Effector memory CD4-positive, alpha-beta T cell (primary cell): Measurements from ENCODE around the gene SH2D2A.

Experiments
- DNase-seq, 3 donors: peaks; one replicate each; pipeline ENCODE4 v3.0.0-alpha.2; 2020
- H3K27ac ChIP-seq: 2 replicates; pipeline ENCODE4 v1.7.0; 2013; ENCODE audit warnings: mild to moderate bottlenecking, low read length, moderate library complexity; ENCODE audit not compliant: insufficient read depth, poor library complexity, severe bottlenecking
- H3K27me3 ChIP-seq: replicated peaks from 2 replicates; pipeline ENCODE4 v1.7.0; 2013; ENCODE audit warnings: mild to moderate bottlenecking, low read length; ENCODE audit not compliant: insufficient read depth, control insufficient read depth, poor library complexity, severe bottlenecking
- H3K36me3 ChIP-seq: 2 replicates; pipeline ENCODE4 v1.7.0; 2013; ENCODE audit warnings: mild to moderate bottlenecking, low read length, moderate library complexity; ENCODE audit not compliant: control insufficient read depth, insufficient read depth
- H3K4me1 ChIP-seq: 2 replicates; pipeline ENCODE4 v1.7.0; 2013; ENCODE audit warnings: low read length, mild to moderate bottlenecking; ENCODE audit not compliant: control insufficient read depth, insufficient read depth, poor library complexity, severe bottlenecking
- H3K4me3 ChIP-seq: 2 replicates; pipeline ENCODE4 v1.7.0; 2013; ENCODE audit warnings: low read length, low read depth, mild to moderate bottlenecking; ENCODE audit not compliant: insufficient read depth, poor library complexity, severe bottlenecking
- H3K9me3 ChIP-seq: 2 replicates; pipeline ENCODE4 v1.7.0; 2013; ENCODE audit warnings: mild to moderate bottlenecking, low read length, moderate library complexity; ENCODE audit not compliant: control insufficient read depth

Gene SH2D2A

GRCh38 chr1:156794506-156795373, 21.9 kb downstream of the SH2D2A start:
- no peak for DNase-seq
- Histone ChIP-seq H3K27me3 (no peaks in the 10 kb centered on the region), H3K4me1 (no peaks in the 10 kb centered on the region), H3K36me3 (peaks cover 76% of the 10 kb centered on the region), H3K27ac (no peak overlapping the region), H3K4me3 (no peak overlapping the region), H3K9me3 (no peaks in the 10 kb centered on the region)

GRCh38 chr1:156789621-156790318, 26.9 kb downstream of the SH2D2A start:
- H3K27ac ChIP-seq: no peak overlapping the region
- no peaks in the 10 kb centered on the region for H3K9me3 ChIP-seq
- H3K27me3 ChIP-seq: no peaks in the 10 kb centered on the region
- H3K4me3 ChIP-seq: no peak overlapping the region
- H3K36me3 ChIP-seq: peaks cover 63% of the 10 kb centered on the region
- no peak for DNase-seq
- H3K4me1 ChIP-seq: no peaks in the 10 kb centered on the region

- no peak overlapping the region for H3K4me3 ChIP-seq
- no peak for DNase-seq
- H3K4me1 ChIP-seq: no peaks in the 10 kb centered on the region
- H3K27me3 ChIP-seq: no peaks in the 10 kb centered on the region
- H3K27ac ChIP-seq: no peak overlapping the region
- H3K9me3 ChIP-seq: no peaks in the 10 kb centered on the region
- peaks cover 58% of the 10 kb centered on the region for H3K36me3 ChIP-seq
Measured at GRCh38 chr1:156788136-156788535, 28.5 kb downstream of the SH2D2A start.

GRCh38 chr1:156786640-156787039, 30.0 kb downstream of the SH2D2A start:
- Histone ChIP-seq H3K27ac (no peak overlapping the region), H3K36me3 (peaks cover 54% of the 10 kb centered on the region), H3K4me3 (no peak overlapping the region), H3K9me3 (no peaks in the 10 kb centered on the region), H3K4me1 (no peaks in the 10 kb centered on the region), H3K27me3 (no peaks in the 10 kb centered on the region)
- no peak for DNase-seq

GRCh38 chr1:156785458-156785857, 31.2 kb downstream of the SH2D2A start:
- H3K4me1 ChIP-seq: no peaks in the 10 kb centered on the region
- no peak for DNase-seq
- no peaks in the 10 kb centered on the region for H3K9me3 ChIP-seq
- H3K36me3 ChIP-seq: peaks cover 55% of the 10 kb centered on the region
- no peaks in the 10 kb centered on the region for H3K27me3 ChIP-seq
- H3K4me3 ChIP-seq: no peak overlapping the region
- H3K27ac ChIP-seq: no peak overlapping the region

GRCh38 chr1:156781585-156782186, 35.0 kb downstream of the SH2D2A start:
- H3K36me3 ChIP-seq: peaks cover 33% of the 10 kb centered on the region
- no peak overlapping the region for H3K4me3 ChIP-seq
- no peaks in the 10 kb centered on the region for H3K27me3 ChIP-seq
- no peaks in the 10 kb centered on the region for H3K9me3 ChIP-seq
- DNase-seq: no peak
- H3K4me1 ChIP-seq: peaks cover 5% of the 10 kb centered on the region
- H3K27ac ChIP-seq: no peak overlapping the region

- Histone ChIP-seq H3K27me3 (no peaks in the 10 kb centered on the region), H3K36me3 (peaks cover 12% of the 10 kb centered on the region), H3K27ac (no peak overlapping the region), H3K4me1 (peaks cover 5% of the 10 kb centered on the region), H3K4me3 (no peak overlapping the region), H3K9me3 (no peaks in the 10 kb centered on the region)
- DNase-seq: no peak
Measured at GRCh38 chr1:156777573-156777972, 39.1 kb downstream of the SH2D2A start.

GRCh38 chr1:156776942-156777341, 39.7 kb downstream of the SH2D2A start:
- Histone ChIP-seq H3K9me3 (no peaks in the 10 kb centered on the region), H3K36me3 (peaks cover 8% of the 10 kb centered on the region), H3K27me3 (no peaks in the 10 kb centered on the region), H3K4me3 (no peak overlapping the region), H3K27ac (no peak overlapping the region), H3K4me1 (peaks cover 5% of the 10 kb centered on the region)
- no peak for DNase-seq

- Histone ChIP-seq H3K27me3 (no peaks in the 10 kb centered on the region), H3K27ac (no peak overlapping the region), H3K4me1 (peaks cover 8% of the 10 kb centered on the region), H3K9me3 (no peaks in the 10 kb centered on the region), H3K4me3 (no peak overlapping the region), H3K36me3 (peaks cover 4% of the 10 kb centered on the region)
- no peak for DNase-seq
Measured at GRCh38 chr1:156775799-156776198, 40.8 kb downstream of the SH2D2A start.

- Histone ChIP-seq H3K27me3 (no peaks in the 10 kb centered on the region), H3K9me3 (no peaks in the 10 kb centered on the region), H3K4me3 (no peak overlapping the region), H3K4me1 (peaks cover 20% of the 10 kb centered on the region), H3K27ac (no peak overlapping the region), H3K36me3 (peaks cover 9% of the 10 kb centered on the region)
- no peak for DNase-seq
Measured at GRCh38 chr1:156773607-156774006, 43.0 kb downstream of the SH2D2A start.
